CD14-positive monocyte (primary cell): ENCODE results near the gene DDX47. TPM values are rescaled to one million over a fixed set of nuclear protein-coding genes. Genes with fewer than 3 reads are reported as not detected.
"Not testable (repeated sequence)": the region's sequence is repeated elsewhere in the genome, so short reads cannot be mapped to it uniquely, and the experiment has no call there.

Source experiments
- DNase-seq, 3 donors: peaks; one replicate each; pipeline ENCODE4 v3.0.0-alpha.2; 2011 to 2022
- H2AFZ ChIP-seq: 2 replicates; pipeline ENCODE4 v1.6.0; 2012; ENCODE audit warnings: mild to moderate bottlenecking, low read depth, low read length, inconsistent platforms; ENCODE audit not compliant: insufficient read depth, poor library complexity, severe bottlenecking
- H3K27ac ChIP-seq, 2 donors: 1 replicate in 1 of 2; 2 replicates in 1 of 2; pipeline ENCODE4 v1.5.1; 2012 to 2013; ENCODE audit warnings: low read length in 2 of 2, control low read depth in 1 of 2, inconsistent platforms in 1 of 2, low read depth in 1 of 2, mild to moderate bottlenecking in 1 of 2
- H3K27me3 ChIP-seq, 2 donors: one replicate each; pipeline versions ENCODE4 v1.6.0 to v1.6.1; 2011 to 2013; ENCODE audit warnings: low read length in 2 of 2; ENCODE audit not compliant: control insufficient read depth in 2 of 2, insufficient read depth in 2 of 2
- H3K36me3 ChIP-seq, 2 donors: replicated peaks in 1 of 2; 1 replicate in 1 of 2; 2 replicates in 1 of 2; pipeline versions ENCODE4 v1.5.1 to v1.6.1; 2012 to 2013; ENCODE audit warnings: low read length in 2 of 2, control low read depth in 1 of 2, inconsistent platforms in 1 of 2, mild to moderate bottlenecking in 1 of 2; ENCODE audit not compliant: insufficient read depth in 2 of 2, control insufficient read depth in 1 of 2
- H3K4me1 ChIP-seq, 2 donors: 1 replicate in 1 of 2; 2 replicates in 1 of 2; pipeline versions ENCODE4 v1.5.1 to v1.6.1; 2012 to 2013; ENCODE audit warnings: low read length in 2 of 2, control low read depth in 1 of 2, inconsistent platforms in 1 of 2, mild to moderate bottlenecking in 1 of 2, moderate library complexity in 1 of 2; ENCODE audit not compliant: insufficient read depth in 2 of 2, control insufficient read depth in 1 of 2
- H3K4me2 ChIP-seq: replicated peaks from 2 replicates; pipeline ENCODE3; 2012; ENCODE audit warnings: low read length, moderate library complexity, mild to moderate bottlenecking; ENCODE audit not compliant: poor library complexity, severe bottlenecking; ENCODE audit errors: extremely low read depth
- H3K4me3 ChIP-seq, 3 experiments: fragments of 200-600 bp in 1 of 3; sonication (generic) in 1 of 3; replicated peaks in 1 of 3; 1 replicate in 2 of 3; 2 replicates in 1 of 3; pipeline ENCODE4 v1.5.1; 2011 to 2013; ENCODE audit warnings: low read length in 3 of 3, mild to moderate bottlenecking in 3 of 3, control low read depth in 2 of 3, low read depth in 2 of 3, inconsistent platforms in 1 of 3, moderate library complexity in 1 of 3
- H3K79me2 ChIP-seq: 2 replicates; pipeline ENCODE4 v1.6.0; 2012; ENCODE audit warnings: mild to moderate bottlenecking, control low read depth, inconsistent platforms, low read length, moderate library complexity; ENCODE audit not compliant: insufficient read depth
- H3K9ac ChIP-seq: 2 replicates; pipeline ENCODE4 v1.6.0; 2017; ENCODE audit warnings: low read length, mild to moderate bottlenecking; ENCODE audit not compliant: insufficient read depth, poor library complexity, severe bottlenecking
- H3K9me3 ChIP-seq, 2 donors: replicated peaks in 1 of 2; 1 replicate in 1 of 2; 2 replicates in 1 of 2; pipeline versions ENCODE4 v1.5.1 to v1.6.1; 2012 to 2013; ENCODE audit warnings: low read length in 2 of 2, control low read depth in 1 of 2; ENCODE audit not compliant: control insufficient read depth in 1 of 2, insufficient read depth in 1 of 2
- H4K20me1 ChIP-seq: 2 replicates; pipeline ENCODE4 v1.6.0; 2012; ENCODE audit warnings: mild to moderate bottlenecking, low read length, control low read depth, moderate library complexity; ENCODE audit not compliant: insufficient read depth
- H3K27ac Mint-ChIP-seq, 7 donors: one replicate each; pipeline ENCODE4 v1.8.0; 2020; ENCODE audit warnings: mild to moderate bottlenecking in 7 of 7, mixed read lengths in 7 of 7, moderate library complexity in 6 of 7, inconsistent platforms in 2 of 7
- H3K27me3 Mint-ChIP-seq, 3 donors: one replicate each; pipeline ENCODE4 v1.8.0; 2021 to 2022; ENCODE audit warnings: low read depth in 3 of 3, mild to moderate bottlenecking in 3 of 3, mixed read lengths in 3 of 3, moderate library complexity in 3 of 3, inconsistent platforms in 1 of 3
- H3K36me3 Mint-ChIP-seq, 2 donors: one replicate each; pipeline ENCODE4 v1.8.0; 2020; ENCODE audit warnings: mixed read lengths in 2 of 2, inconsistent platforms in 1 of 2, mild to moderate bottlenecking in 1 of 2
- H3K4me1 Mint-ChIP-seq: one replicate; pipeline ENCODE4 v1.8.0; 2020; ENCODE audit warnings: mild to moderate bottlenecking, mixed read lengths
- H3K4me3 Mint-ChIP-seq, 2 donors: one replicate each; pipeline ENCODE4 v1.8.0; 2020; ENCODE audit warnings: mild to moderate bottlenecking in 2 of 2, mixed read lengths in 2 of 2, moderate library complexity in 1 of 2
- H3K9me3 Mint-ChIP-seq, 7 donors: one replicate each; pipeline ENCODE4 v1.8.0; 2020 to 2022; ENCODE audit warnings: mixed read lengths in 7 of 7, mild to moderate bottlenecking in 6 of 7, moderate library complexity in 6 of 7, inconsistent platforms in 2 of 7
- WGBS: methylation state at CpG from one replicate; pipeline ENCODE4 v1.1.5; 2013; ENCODE audit warnings: missing lambda C conversion rate; ENCODE audit not compliant: insufficient coverage; 5-methylcytosine and 5-hydroxymethylcytosine counted together
- intact Hi-C, 2 donors: fragments of 100-400 bp; cut with micrococcal nuclease; formaldehyde crosslinking; loops; one replicate each; pipeline versions ENCODE4 v1.15.0 to v1.15.1; 2023
- polyA plus RNA-seq, 3 donors: library from polyadenylated mRNA; depleted of rRNA in 1 of 3; unstranded in 2 of 3; stranded (reverse) in 1 of 3; fragments of 300-500 nt in 2 of 3; fragments of >200 nt in 1 of 3; fragmentation: Illumina TruSeq in 2 of 3; gene quantifications; 1 replicate in 2 of 3; 2 replicates in 1 of 3; pipeline ENCODE4 v1.2.3, GENCODE V29; 2012 to 2021
- TF ChIP-seq, protein P1 (sequence below): fragments of 200-600 bp; IDR thresholded peaks from one replicate; pipeline ENCODE4 v1.8.0; 2022; ENCODE audit warnings: antibody characterized with exemption, mild to moderate bottlenecking

The DDX47 gene
- polyA plus RNA-seq, 3 donors: 27.6 to 35.2 (median 30.1) TPM

DNA sequence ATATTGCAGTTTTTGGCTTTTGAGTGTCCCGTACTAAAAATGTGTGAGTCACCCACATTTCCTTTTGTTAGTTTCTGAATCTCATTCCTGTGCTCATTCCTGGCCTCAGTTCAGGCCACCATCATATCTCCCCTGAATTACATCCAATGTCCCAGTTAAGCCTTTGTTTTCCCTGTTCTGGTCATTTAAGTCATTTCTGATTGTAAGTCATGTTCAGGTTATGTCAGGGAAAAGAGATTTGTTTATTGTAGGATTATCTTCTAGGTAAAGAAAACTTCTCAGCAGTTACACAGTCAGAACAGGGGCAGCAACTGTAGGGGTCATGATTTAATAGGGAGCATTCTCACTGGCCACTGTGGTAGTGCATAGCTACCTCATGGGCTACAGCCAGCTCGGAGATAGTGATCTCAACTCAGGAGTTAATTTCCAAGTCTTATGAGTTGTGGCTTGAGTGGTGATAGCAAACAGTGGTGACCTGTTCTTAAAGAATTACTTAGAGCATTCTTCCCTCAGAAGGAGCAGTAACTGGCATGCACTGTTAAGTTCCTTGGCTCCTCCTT, 6.7 kb downstream of the DDX47 start:
- Mint-ChIP-seq H3K9me3 (no peaks in the 10 kb centered on the region), H3K27ac (no peak overlapping the region), H3K4me3 (no peak overlapping the region), H3K36me3 (peaks cover 64 to 65% of the 10 kb centered on the region in 2 donors), H3K27me3 (no peaks in the 10 kb centered on the region), H3K4me1 (peaks cover 31% of the 10 kb centered on the region)
- Histone ChIP-seq H3K79me2 (peaks cover 53% of the 10 kb centered on the region), H3K9me3 (no peaks in the 10 kb centered on the region), H4K20me1 (no peaks in the 10 kb centered on the region), H3K27ac (peak overlapping the region in 1 of 2 donors; percentile 2), H2AFZ (no peak overlapping the region), H3K4me2 (no peak overlapping the region), H3K27me3 (no peaks in the 10 kb centered on the region), H3K4me1 (peaks cover 7 to 28% of the 10 kb centered on the region in 2 donors), H3K9ac (no peak overlapping the region), H3K36me3 (peaks cover 55 to 75% of the 10 kb centered on the region in 2 donors), H3K4me3 (no peak overlapping the region)
- TF ChIP-seq, protein P1, sequence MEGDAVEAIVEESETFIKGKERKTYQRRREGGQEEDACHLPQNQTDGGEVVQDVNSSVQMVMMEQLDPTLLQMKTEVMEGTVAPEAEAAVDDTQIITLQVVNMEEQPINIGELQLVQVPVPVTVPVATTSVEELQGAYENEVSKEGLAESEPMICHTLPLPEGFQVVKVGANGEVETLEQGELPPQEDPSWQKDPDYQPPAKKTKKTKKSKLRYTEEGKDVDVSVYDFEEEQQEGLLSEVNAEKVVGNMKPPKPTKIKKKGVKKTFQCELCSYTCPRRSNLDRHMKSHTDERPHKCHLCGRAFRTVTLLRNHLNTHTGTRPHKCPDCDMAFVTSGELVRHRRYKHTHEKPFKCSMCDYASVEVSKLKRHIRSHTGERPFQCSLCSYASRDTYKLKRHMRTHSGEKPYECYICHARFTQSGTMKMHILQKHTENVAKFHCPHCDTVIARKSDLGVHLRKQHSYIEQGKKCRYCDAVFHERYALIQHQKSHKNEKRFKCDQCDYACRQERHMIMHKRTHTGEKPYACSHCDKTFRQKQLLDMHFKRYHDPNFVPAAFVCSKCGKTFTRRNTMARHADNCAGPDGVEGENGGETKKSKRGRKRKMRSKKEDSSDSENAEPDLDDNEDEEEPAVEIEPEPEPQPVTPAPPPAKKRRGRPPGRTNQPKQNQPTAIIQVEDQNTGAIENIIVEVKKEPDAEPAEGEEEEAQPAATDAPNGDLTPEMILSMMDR: no peak
- intact Hi-C loops: loop anchor here in 1 of 2 donors (10.0 kb wide), 1 partner anchor 105 kb away; the partner anchor contains the start of gene CDKN1B
- 17% methylated on average over 1 of the region's 2 CpGs for WGBS
- no peak for DNase-seq

GRCh38 chr12:12820376-12820775, 7.2 kb downstream of the DDX47 start:
- H3K27ac Mint-ChIP-seq: peak overlapping the region in 3 of 7 donors; percentile 1 to 52 (median 28)
- H3K36me3 ChIP-seq: peaks cover 55 to 80% of the 10 kb centered on the region in 2 donors
- intact Hi-C loops, DNase-seq, H2AFZ ChIP-seq, H3K27me3 Mint-ChIP-seq, H3K9ac ChIP-seq, H3K4me3 Mint-ChIP-seq, H3K27me3 ChIP-seq, H3K4me3 ChIP-seq, H4K20me1 ChIP-seq, H3K4me2 ChIP-seq, H3K9me3 Mint-ChIP-seq, H3K9me3 ChIP-seq: not testable (repeated sequence)
- peaks cover 48% of the 10 kb centered on the region for H3K79me2 ChIP-seq
- peaks cover 29% of the 10 kb centered on the region for H3K4me1 Mint-ChIP-seq
- peaks cover 7 to 28% of the 10 kb centered on the region in 2 donors for H3K4me1 ChIP-seq
- peaks cover 68 to 69% of the 10 kb centered on the region in 2 donors for H3K36me3 Mint-ChIP-seq
- WGBS: 95% methylated on average over 8 of the region's 11 CpGs
- peak overlapping the region in 1 of 2 donors; percentile 2 for H3K27ac ChIP-seq
